GM18502 (cell line): ENCODE results near the gene GALNT17.

Experiments used
- ATAC-seq: cut with Tn5 transposase; IDR thresholded peaks from one replicate; pipeline ENCODE4 v1.9.1; 2021; ENCODE audit warnings: mild to moderate bottlenecking; ENCODE audit not compliant: unreplicated experiment, poor library complexity

GALNT17 gene

DNA sequence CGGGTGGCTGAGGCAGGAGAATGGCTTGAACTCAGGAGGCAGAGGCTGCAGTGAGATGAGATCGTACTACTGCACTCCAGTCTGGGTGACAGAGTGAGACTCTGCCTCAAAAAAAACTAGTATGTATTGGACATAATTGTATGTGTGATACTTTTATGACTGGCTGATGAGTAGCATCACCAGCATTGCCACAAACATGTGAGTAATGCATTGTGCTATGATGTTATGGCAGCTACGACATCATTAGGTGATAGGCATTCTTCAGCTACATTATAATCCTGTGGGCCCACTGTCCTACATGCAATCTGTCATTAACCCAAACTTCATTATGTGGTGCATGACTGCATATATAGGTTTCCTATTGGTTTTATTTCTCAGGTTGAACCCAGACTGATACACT, 352.4 kb downstream of the GALNT17 start:
- no peak for ATAC-seq

- no peak for ATAC-seq
These were observed 353.6 kb downstream of the GALNT17 start for GRCh38 chr7:71485586-71485985.

- no peak for ATAC-seq
These were observed 354.5 kb downstream of the GALNT17 start for GRCh38 chr7:71486414-71486813.

DNA sequence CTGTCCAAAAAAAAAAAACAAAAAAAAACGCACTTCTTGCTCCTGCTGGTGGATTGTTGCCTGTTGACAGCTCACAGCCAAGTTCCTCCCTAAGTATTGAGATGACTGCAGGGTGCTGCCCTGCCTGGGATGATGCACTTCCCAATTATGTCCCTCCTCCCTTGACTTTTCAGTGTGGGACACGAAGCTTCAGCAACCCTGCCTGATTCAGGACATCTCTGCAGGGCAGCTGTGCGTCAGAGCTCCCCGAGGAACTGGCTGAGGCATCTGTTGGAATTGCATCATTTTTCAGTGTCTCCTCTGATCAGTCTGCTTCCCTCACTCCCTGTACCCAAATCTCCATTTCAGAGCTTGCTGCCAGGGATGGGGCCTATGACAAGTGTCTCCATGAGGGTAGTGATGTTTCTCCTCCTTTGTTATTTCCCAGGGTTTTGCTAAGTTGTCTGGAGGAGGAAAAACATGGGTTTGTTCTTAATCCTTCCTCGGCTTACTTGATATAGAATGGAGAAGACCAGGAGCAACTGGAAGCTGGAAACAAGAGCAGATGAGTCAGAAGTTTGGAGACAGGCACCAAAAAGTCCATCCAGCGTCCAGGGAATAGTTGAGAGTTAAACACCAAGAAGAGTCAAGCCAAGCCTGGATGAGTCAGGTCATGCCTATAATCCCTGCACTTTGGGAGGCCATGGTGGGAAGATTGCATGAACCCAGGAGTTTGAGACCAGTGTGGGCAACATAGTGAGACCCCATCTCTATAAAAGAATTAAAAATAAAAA, 355.1 kb downstream of the GALNT17 start:
- no peak for ATAC-seq

DNA sequence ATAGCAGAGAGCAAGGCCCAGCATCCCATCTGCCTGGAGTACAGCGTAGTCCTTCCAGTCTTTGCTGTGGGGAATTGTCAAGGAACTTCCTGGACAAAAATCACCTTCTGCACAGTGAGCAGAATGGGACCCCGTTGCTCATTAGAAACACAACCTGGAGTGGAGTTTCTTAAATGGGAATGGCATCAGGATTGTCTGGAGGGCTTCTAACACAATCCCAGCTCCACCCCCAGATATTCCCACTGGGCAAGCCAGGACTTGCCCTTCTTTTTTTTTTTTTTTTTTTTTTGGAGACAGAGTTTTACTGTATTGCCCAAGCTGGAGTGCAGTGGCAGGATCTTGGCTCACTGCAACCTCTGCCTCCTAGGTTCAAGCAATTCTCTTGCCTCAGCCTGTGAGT, 356.4 kb downstream of the GALNT17 start:
- ATAC-seq = no peak

DNA sequence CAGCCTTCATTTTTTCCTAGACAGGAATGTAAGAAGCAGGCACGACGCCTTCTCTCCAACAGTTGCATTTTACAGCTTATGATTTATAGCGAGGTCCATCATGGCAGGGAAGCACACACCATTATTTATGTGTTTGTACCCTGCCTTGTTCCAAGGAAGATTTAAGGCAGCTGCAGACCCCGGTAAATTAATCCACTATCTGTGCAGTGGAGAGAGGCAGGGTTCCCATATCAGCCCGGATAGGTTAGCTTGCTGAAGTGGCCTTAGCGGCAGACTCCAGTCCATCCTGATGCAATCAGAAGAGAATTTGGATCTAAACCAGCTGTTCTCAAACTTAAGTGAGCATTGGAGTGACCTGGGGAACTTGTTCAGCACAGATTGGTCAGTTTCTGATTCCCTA, 359.4 kb downstream of the GALNT17 start:
- ATAC-seq = no peak

GRCh38 chr7:71495828-71496227, 363.9 kb downstream of the GALNT17 start:
- ATAC-seq = no peak

GRCh38 chr7:71497256-71497946, 365.5 kb downstream of the GALNT17 start:
- no peak for ATAC-seq

- ATAC-seq = no peak
These were observed 366.4 kb downstream of the GALNT17 start for GRCh38 chr7:71498381-71498780.

DNA sequence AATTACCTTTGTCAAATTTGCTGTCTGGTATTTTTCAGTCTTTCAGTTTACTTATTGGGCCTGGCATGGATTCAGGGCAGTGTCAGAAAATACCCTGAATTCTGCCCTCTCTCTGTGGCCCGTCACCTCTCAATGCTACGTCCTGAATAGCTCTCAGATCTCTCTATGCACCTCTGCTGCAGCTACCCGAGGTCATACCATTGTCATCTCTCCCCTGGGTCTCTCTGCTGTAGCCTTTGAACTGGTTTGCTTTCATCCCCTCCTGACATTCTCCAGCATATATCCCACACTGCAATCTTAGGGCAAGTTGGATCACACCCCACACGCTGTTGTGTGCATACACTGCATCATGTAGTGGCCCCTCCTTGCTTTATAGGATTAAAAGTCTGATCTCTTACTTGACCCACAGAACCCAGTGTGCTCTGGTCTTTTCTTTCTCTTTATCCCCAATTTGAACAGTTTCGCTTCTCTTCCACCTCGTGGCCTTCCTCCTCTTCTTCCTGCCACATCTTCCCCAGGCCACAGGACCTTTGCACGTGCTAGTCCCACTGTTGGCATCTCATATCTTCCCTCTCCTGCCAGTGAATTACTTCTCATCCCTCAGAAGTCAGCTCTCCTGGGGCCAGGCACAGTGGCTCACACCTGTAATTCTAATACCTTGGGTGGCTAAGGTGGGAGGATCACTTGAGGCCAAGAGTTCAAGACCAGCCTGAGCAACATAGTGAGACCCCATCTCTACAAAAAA, 372.9 kb downstream of the GALNT17 start:
- no peak for ATAC-seq

- no peak for ATAC-seq
These were observed 374.9 kb downstream of the GALNT17 start for GRCh38 chr7:71506822-71507221.

DNA sequence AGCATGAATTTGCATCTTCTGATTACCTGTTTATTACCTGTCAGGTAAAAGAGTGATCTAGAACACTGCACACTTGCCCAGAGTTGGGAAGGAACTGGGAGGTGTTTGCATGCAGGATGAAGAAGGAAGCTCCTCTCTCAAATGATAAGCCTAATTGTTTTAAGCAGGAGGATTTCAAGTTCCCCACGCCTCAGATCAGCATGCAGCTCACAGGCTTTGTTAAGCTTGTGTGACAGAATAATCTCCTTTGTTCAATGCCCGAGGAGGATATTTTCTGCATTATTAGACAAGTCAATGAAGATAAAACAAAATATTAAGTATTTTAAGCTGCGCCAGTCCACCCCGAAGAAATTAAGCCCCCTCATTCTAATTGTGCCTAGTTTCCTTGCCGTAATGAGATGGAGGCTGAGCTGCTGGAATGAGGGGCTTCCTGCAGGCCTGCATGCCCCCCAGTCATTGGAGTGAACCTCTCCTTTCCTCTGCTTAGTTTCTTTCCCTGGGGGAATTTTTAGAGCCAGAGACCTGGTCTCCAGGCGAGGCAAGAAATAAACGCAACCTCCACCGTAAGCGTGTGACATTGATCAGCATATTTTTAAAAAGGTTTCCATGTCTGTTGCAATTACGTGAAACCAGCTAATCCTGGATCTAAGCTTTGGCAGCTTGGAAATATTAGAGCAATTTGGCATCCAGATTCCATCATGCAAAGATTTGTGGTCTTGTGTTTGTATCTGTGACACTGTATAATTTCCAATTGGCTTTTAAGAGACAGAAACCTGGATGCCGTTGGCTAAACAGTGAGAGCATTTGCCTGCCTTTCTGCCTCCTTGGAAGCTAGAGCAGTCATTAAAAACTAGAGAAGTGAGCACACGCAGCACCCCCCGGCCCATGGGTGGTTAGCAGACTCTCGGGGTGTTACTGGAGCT, 376.0 kb downstream of the GALNT17 start:
- no peak for ATAC-seq

DNA sequence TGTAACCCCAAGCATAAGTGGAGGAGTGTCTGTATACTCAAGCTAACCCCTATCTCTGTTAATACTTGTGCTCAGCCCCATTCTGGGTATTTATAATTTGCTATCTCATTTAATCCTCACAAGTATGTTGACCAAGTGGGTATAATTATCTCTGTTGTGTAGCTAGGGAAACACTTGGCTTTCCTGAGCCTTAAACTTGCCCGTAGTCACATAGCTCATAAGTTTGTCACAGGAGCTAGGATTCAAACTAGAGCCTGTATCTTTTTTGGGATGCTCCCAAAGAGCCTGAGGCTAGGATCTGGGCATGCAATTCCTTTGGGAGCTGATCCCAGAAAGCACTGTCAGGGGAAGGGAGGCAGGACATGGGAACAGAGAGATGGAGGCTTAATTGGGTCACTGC, 377.4 kb downstream of the GALNT17 start:
- ATAC-seq = no peak

DNA sequence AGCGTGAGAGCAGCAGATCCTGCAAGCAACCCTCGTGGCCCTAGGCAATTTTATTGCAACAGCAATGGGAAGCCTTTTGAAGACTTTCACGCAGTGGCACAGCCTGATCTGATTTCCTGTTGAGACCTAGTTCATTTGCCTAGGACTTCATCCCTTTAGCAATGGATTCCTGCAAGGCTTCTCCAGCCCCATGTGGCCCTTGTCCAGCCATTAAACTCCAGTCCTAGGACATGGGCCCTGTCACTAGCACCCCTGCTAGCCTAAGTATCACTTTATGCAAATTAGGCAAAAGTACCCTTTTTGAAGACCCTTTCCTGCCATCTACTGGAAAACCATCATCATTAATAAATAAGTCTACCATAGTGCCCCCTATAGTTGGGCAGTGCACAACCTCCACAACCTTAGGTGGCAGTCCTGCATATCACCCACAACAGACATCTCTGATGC, 379.4 kb downstream of the GALNT17 start:
- ATAC-seq = no peak

DNA sequence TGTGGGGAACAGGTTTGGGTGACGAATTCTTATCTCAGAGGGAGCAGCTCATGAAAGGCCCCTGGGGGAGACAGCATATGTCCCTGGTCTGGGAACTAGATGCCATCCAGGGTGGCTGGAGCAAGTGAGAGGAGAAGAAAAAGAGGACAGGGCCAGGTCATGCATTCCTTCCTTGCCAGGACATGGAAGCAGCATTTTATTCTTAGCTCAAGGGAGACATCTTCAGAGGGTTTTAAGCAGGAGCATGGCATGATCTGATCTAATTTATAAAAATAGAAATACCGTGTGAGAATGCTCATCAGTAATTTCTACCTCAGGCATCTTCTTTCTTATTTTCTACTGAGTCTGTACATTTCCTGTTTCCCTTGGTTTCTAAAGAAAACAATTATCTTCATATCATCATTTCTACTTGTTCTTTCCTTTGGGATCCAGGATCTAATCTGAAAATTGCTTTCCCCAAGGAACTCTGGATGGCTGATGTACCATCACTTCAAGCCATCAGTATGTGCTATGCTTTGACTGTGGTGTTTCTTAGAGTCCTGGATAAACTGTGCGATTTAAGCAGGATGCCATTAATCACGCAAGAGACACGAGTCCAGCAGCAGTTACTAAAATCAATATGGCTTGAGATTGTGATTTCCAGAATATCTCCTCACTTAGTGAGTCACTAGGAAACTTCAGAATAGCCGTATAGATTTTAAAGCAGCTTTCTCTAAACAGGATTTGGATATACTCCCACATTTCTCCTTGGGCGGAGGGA, 386.2 kb downstream of the GALNT17 start:
- no peak for ATAC-seq

DNA sequence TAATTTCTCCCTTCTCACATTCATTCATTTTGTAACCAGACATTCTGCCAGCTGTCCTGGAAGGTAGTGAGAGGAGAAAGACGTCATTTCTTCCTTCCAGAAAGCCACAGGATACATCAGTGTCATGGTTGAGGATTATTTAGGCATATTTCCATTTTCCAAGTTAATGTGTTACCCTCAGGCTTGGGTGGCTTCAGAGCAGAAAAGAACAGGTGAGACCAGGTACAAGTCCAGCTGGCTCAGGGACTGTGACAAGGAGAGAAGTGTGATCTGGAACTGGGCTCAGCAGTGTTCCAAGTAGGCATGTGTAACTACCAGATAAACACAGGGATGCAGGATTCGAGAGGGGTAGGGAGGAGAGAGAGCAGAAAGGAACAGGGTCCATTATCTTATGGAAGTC, 386.9 kb downstream of the GALNT17 start:
- no peak for ATAC-seq

- no peak for ATAC-seq
These were observed 389.6 kb downstream of the GALNT17 start for GRCh38 chr7:71521506-71521905.

GRCh38 chr7:71526106-71526505, 394.2 kb downstream of the GALNT17 start:
- ATAC-seq = no peak

GRCh38 chr7:71527213-71527612, 395.3 kb downstream of the GALNT17 start:
- ATAC-seq = no peak
